GM19023 (cell line): Measurements from ENCODE around the gene PHLDA3.

ENCODE experiments used
- ATAC-seq: cut with Tn5 transposase; IDR thresholded peaks from one replicate; pipeline ENCODE4 v1.9.1; 2021; ENCODE audit warnings: mild to moderate bottlenecking, moderate library complexity; ENCODE audit not compliant: unreplicated experiment

The PHLDA3 gene

DNA sequence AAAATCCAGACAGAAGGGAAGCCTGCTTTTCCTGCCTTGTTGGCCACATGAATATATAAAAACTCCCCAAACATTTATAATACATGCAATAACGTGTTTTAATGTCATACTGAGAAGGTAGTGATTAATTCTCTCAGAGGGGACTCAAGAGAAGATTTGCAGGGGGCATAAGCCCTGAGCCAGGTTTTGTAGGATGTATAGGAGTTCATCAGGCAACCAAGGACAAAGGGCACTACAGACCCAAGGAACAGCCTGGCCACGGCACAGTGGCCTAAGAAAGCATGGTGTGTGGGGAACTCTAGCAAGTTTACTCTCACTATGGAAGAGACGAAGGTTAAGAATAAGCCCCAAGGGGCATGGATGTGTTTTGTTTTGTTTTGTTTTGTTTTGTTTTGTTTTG is 32.0 kb downstream of the PHLDA3 start:
- ATAC-seq = no peak

DNA sequence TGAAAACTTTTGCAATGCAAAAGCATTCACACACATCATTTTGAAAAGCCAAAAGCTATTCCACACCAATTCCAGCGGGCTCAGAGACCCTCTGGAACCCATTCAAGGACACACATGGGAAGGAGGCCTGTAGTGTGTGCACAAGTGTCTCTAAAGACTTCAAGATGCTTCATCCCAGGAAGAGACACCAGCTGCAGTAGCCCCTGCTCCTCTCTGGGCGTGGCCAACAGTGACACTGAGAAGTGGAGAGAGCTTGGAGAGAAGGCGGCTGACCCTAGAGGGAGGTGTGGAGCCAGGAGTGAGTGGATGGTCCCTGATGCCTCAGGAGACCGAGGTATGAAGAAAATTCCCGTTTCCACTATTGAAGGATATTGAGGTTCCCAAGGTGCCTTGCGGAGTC is 32.6 kb downstream of the PHLDA3 start:
- ATAC-seq = no peak

DNA sequence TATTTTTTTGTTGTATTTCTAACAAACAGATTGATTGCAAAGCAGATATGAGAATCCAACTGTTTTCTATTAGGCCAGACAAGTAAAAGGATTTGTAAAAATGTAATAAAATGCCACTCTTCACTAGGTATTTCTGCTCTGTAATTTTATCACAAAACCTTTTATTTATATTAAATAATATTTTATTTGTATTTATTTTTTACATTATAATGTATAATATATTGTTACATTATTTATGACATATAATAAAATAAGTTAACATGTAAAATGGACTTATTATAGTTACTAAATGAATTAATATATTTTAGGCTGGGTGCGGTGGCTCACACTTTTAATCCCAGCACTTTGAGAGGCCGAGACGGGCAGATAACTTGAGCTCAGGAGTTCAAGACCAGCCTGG is 34.7 kb downstream of the PHLDA3 start:
- no peak for ATAC-seq

DNA sequence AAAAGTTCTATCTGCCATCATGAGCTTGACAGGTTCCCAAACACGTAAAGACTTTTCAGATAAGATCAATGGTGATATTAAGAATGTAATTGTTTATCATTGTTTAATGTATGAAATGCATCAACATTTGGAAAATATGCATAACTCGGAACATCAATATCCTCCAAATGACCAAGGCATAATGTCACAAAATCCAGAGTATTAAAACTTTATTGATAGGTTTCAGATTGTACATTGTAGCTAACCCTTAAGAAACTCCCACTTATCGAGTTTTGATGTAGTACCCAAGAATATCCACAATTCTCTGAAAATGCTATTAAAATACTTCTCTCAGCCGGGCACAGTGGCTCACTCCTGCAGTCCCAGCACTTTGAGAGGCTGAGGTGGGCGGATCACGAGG is 35.4 kb downstream of the PHLDA3 start:
- no peak for ATAC-seq

DNA sequence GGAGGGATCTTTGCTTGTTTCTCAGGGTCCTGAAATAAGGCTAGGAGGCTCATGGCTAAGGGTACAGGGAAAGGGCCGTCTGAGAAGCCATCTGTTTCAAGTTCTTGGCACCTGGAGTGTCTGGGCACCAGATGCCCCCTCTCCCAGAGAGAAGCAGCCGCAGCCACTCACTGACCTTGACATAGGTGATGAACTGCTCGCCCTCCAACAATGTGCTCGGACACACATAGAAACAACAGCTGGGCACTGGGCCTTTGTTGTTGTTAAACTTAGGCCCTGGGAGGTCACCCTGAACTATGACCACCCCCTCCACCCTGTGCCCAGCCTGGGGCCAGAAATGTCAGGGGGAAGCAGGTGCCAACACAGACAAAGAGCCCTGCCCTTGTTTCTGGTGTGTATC is 38.2 kb downstream of the PHLDA3 start:
- no peak for ATAC-seq

DNA sequence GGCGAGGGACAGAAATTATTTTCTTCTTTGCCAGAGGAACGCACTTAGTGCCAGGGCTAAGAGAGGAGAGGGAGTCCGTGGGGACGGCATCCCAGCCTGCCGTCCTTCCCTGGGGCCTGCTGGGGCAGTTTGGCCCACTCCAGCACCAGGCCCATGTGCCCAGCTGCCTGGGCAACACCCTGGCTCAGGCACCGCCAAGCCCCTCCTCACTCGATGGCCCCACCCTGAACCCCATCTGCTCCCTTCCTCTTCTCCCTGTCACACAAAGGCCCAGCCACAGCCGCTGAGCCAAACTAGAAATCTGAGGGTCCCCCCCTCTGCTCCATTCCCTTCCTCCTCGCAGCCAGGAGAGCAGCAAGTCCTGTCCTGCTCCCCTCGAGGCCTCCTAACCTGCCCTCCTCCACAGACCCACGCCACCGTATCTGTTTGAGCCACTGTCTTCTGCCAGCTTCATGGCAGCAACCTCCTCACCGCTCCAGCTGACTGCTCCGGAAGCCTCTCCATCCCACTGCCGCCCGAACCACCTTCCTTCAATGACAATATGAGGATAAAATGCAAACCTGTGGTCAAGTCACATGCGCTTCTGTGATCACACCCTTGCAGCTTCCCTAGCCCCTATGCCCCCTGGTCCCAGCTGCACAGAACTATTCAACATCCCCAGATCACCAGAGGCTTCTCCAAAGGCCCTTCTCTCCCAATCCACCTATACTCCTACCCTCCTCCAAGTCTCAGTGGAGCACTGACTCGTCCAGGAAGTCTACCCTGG is 39.1 kb downstream of the PHLDA3 start:
- no peak for ATAC-seq

DNA sequence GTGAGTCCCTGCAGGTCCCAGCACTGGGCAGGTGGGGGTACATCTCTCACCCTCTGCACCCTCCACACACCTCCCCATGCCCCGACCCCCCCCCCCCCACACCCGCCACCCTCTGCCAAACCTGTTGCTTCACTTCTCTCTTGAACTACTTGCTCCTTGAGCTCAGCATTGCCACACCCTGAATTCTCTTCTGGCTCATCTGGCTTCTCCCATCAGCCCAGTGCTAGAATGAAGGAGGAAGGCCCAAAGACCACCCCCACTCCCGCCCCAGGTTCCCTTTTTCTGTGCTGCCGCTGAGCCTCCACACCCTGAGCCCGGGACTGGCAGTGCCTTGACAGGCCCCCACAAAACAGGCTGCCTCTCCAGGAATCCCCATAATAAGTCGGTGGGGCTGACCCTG is 41.0 kb downstream of the PHLDA3 start:
- ATAC-seq = no peak

DNA sequence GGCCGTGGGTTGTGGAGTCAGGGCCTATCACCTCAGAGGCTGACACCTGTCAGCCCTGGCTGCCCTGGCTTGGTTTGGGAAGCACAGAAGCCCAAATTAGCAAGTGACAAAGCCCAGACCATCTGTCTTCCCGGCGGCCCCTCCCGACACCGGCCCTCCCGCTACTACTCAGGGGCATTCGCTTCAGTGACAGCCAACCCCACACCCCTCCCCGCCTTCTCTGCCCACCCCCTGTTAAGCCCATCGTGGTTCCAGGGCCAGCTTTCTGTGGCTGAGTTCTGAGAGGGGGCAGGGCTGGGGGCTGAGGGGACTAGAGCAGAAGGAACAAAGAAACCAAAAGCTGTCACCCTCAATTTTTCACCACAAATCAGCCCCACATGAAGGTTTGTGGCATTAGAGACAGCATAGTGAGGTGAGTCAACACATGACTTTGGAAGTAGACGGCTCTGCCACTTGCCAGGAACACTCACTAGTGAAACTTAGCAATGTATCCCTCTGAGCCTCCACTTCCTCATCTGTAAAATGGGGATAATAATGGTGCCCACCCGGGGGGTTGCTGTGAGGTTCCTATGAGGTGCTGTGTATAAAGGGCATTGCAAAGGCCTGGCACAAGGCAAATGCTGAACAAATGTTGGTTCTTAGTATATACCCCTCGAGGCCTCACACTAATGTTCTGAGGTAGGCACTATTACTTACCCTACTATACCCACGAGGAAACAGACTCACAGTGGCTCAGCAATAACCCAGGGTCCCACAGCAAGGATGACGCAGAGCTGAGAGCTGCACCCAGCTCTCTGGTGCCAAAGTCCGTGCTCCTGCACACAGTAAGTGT is 42.3 kb downstream of the PHLDA3 start:
- no peak for ATAC-seq

DNA sequence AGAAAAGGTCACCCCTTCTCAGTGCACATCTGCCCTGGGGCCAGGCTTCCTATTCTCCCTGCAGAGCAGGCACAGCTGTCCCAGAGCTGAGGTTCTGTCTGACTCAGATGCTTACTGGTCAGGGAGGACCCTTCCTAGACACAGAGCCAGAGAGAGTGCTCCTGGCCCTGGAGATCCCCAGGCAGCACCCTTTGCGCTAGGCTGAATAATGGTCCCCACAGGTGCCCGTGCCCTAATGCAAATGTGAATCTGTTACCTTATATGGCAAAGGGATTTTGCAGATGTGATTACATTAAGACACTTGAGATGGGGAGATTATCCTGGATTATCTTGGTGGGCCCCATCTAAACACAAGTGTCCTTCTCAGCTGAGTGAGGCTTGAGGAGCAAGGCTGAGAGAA is 44.8 kb downstream of the PHLDA3 start:
- ATAC-seq = no peak

DNA sequence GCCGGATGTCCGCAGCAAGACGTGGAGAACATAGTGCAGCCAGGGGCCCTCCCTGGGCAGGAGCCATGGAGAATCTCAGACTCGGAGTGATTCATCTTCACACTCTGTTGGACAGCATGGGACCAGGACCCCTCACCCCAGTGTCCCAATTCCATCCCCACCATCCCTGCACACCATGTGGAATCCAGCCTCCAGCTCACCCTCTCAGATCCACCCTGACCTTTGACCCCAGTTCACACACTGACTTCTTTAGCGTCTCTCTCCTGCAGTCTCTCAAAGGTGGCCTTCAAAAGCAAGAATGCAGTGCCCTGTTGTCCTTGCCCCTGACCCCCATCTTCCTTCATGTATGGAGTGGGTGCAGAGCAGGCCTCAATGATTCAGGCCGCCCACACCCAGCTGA is 45.3 kb downstream of the PHLDA3 start:
- no peak for ATAC-seq

DNA sequence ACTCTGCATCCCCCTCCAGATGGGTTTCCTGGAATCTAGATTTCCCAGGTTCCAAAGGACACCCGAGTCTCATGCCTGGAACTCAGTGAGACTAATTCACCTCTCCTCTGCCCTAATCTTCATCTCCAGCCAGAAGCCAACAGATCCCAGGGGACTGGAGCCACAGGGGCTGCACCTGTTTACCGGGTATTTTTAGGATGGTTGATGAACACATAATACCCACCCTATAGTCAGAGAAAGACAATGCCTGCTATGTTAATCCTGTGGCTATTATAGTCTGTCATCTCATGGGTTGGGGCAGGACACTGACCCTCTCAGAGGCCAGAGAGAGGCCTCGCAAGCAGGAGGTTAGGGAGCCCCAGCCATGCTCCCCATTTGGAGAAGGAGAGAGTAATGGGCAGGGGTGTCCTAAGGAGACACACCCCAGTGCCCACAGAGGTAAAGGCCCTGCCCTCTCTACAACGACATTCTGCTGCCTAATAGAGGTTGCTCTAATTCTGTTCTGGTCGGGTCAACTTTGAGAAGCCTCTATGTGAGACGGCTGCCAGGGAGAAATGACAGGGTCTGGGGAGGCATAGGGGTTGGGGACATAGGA is 46.5 kb downstream of the PHLDA3 start:
- no peak for ATAC-seq

DNA sequence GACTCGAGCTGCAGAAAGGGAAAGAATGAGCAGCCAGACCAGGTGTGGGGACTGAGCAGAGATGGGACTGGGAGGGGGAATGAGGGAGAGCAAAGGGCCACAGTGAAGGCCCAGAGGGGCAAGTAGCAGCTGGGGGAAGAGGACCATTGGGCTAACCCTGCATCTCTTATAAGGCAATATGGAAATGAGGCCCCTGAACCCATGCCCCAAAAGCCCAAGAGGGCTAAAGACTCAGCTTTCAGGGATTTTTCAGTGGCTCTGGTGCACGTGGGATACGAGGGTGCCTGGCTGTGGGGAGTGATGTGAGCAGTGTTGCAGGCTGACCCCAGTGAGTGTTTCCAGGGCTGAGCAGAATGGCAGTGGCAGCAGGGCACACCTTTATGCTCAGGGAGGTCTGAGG is 47.0 kb downstream of the PHLDA3 start:
- ATAC-seq = no peak

DNA sequence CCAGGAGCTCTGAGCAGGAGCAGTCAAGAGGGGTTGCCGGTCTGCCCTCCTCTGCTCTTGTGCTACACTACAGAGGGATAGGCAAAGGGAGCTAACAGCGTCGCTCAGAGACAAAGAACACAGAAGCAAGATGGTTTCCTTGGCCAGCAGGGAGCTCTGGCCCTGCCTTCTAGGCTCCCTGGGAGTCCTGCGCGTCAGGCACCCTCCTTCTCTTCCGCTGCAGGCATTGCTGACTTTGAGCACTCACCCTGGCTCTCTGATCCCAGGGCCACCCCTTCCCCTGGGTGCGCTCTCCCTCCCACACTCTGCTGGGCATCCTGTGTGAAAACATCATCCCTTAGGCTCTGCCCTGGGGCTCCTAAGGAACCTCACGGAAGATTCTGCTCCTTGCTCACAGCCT is 47.9 kb downstream of the PHLDA3 start:
- ATAC-seq = no peak

DNA sequence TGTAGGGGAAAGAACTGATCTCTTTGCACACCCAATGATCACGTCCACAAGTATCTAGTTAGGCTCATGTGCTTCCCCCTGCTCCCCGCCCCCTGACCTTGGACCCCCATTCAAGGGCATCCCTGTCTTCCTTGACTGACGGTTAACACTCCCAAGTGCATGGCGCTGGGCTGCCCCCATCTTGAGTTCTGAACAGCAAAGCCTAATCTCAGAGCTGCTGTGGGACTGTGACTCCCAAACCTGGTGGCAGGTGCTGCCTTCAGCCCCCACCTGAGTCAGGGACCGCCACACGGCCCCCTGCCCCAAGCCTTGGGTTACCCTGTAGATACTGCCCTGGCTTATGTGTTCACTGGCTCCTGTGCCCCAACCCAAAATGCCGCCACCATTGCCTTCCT is 48.4 kb downstream of the PHLDA3 start:
- no peak for ATAC-seq

DNA sequence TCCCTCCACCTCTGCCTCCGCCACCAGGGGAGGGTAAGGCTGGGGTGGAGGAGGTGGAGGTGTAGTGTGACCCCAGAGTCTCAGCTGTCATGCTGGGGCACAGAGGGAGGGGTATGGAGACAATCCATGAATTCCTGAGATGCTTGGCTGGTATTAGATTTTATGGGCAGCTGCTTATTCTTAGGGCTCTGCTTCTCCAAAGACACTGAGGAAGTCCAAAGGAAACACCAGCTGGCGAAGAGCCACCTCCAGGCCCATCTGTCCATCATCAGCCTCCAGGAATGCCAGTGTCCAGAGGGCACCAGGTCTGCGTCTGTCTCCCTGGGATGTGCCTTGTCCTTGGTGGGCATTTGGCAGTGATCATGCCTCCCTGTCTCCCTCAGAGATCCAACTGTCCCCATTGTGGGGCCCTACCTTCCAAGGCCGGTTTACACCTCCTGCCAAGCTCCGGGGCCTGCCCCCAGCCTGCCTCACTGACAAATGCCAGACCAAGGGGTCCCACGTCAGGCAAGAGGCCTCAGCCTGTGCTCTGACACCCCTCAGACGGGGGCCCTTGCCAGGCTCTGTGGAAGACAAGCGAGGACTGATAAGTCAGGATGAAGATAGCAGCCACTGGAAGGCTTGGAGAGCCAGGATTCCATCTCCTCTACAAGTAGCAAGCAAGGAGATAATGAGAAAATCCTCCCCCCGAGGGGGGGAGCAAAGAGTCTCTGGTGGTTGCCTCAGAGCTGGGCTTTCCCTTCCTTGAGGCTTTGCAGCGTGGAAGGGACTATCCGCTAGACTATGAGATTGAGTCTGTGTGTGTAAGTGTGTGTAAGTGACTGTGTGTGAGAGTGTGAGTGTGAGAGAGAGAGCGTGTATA is 49.0 kb downstream of the PHLDA3 start:
- no peak for ATAC-seq

DNA sequence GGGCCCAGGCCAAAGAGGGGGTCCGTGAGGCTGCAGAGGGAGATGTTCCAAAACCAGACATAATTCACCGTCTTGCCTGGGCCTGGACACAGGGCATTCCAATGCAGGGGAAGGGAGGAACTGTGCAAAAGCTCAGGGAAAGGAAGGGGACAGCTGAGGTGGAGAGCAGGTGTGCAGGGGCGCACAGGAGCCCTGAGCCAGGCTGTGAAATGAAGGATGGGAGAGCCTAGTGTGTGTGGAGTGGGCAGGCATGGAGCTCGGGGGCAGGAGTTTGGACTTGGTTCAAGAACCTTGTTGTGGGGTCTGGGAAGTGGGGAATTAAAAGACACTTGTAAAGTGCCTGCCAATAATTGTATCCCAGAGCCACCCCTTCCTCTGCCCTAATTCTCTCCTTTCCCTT is 49.7 kb downstream of the PHLDA3 start:
- no peak for ATAC-seq

DNA sequence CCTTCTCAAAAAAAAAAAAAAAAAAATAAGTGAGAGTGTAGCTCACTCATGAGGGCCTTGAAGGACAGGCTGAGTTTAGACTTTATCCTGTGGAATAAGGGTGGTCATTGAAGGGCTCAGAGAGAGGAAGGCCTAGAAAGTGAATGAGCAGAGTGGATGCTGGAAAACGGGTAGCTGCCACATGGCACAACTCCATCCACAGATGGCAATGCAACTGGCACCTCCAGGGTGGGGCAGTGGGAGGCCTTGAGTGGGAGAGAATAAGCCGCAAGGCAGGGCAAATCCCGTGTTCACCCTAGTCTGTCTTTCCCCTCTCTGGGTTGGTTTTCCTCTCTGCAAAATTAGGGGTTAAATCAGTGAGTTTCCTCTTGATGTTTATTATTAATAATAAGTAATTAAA is 50.5 kb downstream of the PHLDA3 start:
- no peak for ATAC-seq
